Aorta (tissue), 5 donors: Measurements from ENCODE around the gene CDK14. TPM values are rescaled to one million over a fixed set of nuclear protein-coding genes. Genes with fewer than 3 reads are reported as not detected.

Experiments
- ATAC-seq: fragments of 200-7000 bp; cut with Tn5 transposase; one replicate; pipeline ENCODE4 v1.9.1; 2022; ENCODE audit warnings: moderate library complexity; ENCODE audit not compliant: low FRiP score
- DNase-seq, 2 donors: peaks; one replicate each; pipeline ENCODE4 v3.0.0-alpha.2; 2020
- H3K27ac ChIP-seq, 2 donors: one replicate each; pipeline ENCODE4 v1.5.1; 2013; ENCODE audit warnings: low read length in 2 of 2, mild to moderate bottlenecking in 2 of 2, moderate library complexity in 2 of 2, control low read depth in 1 of 2, inconsistent platforms in 1 of 2, low read depth in 1 of 2
- H3K27me3 ChIP-seq, 2 donors: one replicate each; pipeline ENCODE4 v1.6.1; 2013; ENCODE audit warnings: control low read depth in 1 of 2, low read length in 1 of 2, mild to moderate bottlenecking in 1 of 2, moderate library complexity in 1 of 2; ENCODE audit not compliant: insufficient read depth in 2 of 2, control insufficient read depth in 1 of 2
- H3K36me3 ChIP-seq, 2 donors: one replicate each; pipeline ENCODE4 v1.6.1; 2013; ENCODE audit warnings: control low read depth in 1 of 2, low read length in 1 of 2, mild to moderate bottlenecking in 1 of 2; ENCODE audit not compliant: insufficient read depth in 2 of 2, control insufficient read depth in 1 of 2
- H3K4me1 ChIP-seq, 2 donors: one replicate each; pipeline ENCODE4 v1.6.1; 2013; ENCODE audit warnings: low read length in 2 of 2, control low read depth in 1 of 2, mild to moderate bottlenecking in 1 of 2, moderate library complexity in 1 of 2; ENCODE audit not compliant: insufficient read depth in 2 of 2, control insufficient read depth in 1 of 2
- H3K4me3 ChIP-seq, 2 donors: one replicate each; pipeline ENCODE4 v1.5.1; 2013; ENCODE audit warnings: low read length in 2 of 2, control low read depth in 1 of 2, mild to moderate bottlenecking in 1 of 2
- H3K9me3 ChIP-seq: one replicate; pipeline ENCODE4 v1.6.1; 2013; ENCODE audit warnings: mild to moderate bottlenecking, low read length; ENCODE audit not compliant: control insufficient read depth
- WGBS, 2 donors: extraction: QIAGEN DNeasy Blood & Tissue Kit; methylation state at CpG; one replicate each; pipeline ENCODE4 v1.1.7; 2013; 5-methylcytosine and 5-hydroxymethylcytosine counted together
- intact Hi-C, 2 donors: fragments of 100-400 bp; cut with DNase I; formaldehyde crosslinking; loops; one replicate each; pipeline versions ENCODE4 v1.14.2 to v1.15.0; 2022
- polyA plus RNA-seq, 2 donors: library from polyadenylated mRNA; stranded (reverse); fragments of 200-250 nt; gene quantifications; one replicate each; pipeline ENCODE4 v1.2.3, GENCODE V29; 2013
- total RNA-seq, 2 donors: library from RNA; stranded (reverse); fragmentation: NEBNext Ultra II Directional; extraction: Animal tissue kit (Norgen Biotek cat#: 25700); gene quantifications; one replicate each; pipeline ENCODE4 v1.2.1, GENCODE V29; 2021
- donor health status: healthy with polysubstance abuse.
- donor health status: Bipolar disorder and iron deficiency.
- donor health status: DM: no; HTN: no; CAD: no.
- donor health status: DM: no; HTN: no; CAD: no.
- donor health status: DM: yes; HTN: yes; CAD: no.

CDK14 gene
- total and polyA plus RNA-seq, 4 donors = 4.6 to 72.4 (median 29.5) TPM

DNA sequence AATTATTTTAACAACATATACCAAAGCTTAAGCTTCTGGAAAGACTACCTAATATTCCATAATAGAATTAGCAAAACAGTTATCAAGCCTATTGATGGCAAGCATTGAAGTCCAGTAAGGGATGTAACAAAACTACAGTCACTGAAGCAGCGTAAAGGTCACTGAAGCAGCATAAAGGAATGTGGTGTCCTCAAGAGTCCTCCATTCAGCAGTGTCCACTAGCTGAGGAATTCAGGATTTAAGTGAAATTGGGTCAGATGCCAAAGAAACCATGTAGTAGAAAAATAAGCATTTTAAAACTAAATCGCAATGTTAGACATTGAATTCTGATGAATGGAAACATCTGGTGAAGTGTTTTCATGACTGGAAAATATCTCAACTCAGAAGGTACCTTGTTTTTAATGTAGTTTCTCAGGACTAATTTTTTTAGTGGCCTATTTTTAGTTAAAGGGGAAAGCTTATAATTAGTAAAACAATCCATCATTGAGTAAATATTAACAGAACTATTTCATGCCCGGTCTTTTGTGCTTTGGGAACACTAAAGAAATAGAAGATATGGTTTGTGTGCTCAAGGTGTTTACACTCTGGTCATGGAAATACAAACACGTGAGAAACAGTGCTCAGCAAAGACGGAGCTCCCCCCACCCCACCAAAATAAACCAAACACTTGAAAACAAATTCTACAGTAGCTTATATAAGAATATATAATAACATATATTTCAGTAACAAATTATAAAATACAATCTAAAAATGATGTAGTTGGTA, 121.4 kb downstream of the CDK14 start:
- ATAC-seq = no peak
- Histone ChIP-seq H3K27ac (no peak overlapping the region), H3K4me1 (no peaks in the 10 kb centered on the region), H3K27me3 (no peaks in the 10 kb centered on the region), H3K4me3 (no peak overlapping the region), H3K36me3 (no peaks in the 10 kb centered on the region), H3K9me3 (no peaks in the 10 kb centered on the region)
- 32 to 45% methylated on average over 5 of the region's 5 CpGs for WGBS, 2 donors
- intact Hi-C loops = loop anchor here in 1 of 2 donors (10.0 kb wide), 1 partner anchor 317 kb away; no protein-coding TSS in a partner anchor
- DNase-seq = no peak

- 56 to 68% methylated on average over 3 of the region's 3 CpGs for WGBS, 2 donors
- Histone ChIP-seq H3K4me3 (no peak overlapping the region), H3K36me3 (no peaks in the 10 kb centered on the region), H3K27ac (no peak overlapping the region), H3K4me1 (no peaks in the 10 kb centered on the region), H3K27me3 (no peaks in the 10 kb centered on the region), H3K9me3 (no peaks in the 10 kb centered on the region)
- DNase-seq (no peak), ATAC-seq (no peak)
- intact Hi-C loops = loop anchor here in 1 of 2 donors (10.0 kb wide), 1 partner anchor 316 kb away; no protein-coding TSS in a partner anchor
Measured at GRCh38 chr7:90719155-90719554, 123.0 kb downstream of the CDK14 start.

- H3K27me3 ChIP-seq = no peaks in the 10 kb centered on the region
Measured at GRCh38 chr7:90720984-90721760, 125.1 kb downstream of the CDK14 start.

DNA sequence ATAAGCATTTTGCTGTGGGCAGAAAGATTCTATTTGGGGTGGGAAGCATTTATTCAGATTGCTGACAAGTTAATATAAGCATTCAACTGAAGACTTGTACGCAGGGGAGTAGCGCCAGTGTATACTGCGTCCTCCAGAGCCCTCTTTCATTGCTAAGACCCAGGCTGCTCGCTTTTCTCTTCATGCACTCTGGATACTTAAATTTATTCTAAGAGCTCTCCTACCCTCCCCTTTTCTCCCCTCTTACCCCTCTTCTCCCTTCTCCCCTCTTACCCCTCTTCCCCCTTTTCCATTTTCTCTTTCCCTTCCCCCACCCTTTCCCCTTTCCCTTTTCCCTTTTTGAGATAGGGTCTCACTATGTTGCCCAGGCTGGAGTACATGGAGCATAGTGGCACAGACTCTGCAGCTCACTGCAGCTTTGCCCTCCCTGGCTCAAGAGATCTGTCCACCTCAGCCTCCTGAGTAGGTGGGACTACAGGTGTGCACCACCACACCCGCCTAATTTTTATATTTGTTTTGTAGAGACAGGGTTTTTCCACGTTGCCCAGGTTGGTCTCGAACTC, 125.8 kb downstream of the CDK14 start:
- DNase-seq = no peak
- Histone ChIP-seq H3K27ac (no peak overlapping the region), H3K4me1 (no peaks in the 10 kb centered on the region), H3K27me3 (no peaks in the 10 kb centered on the region), H3K36me3 (no peaks in the 10 kb centered on the region), H3K4me3 (no peak overlapping the region), H3K9me3 (no peaks in the 10 kb centered on the region)
- 97% methylated on average over 7 of the region's 7 CpGs for WGBS, 2 donors
- intact Hi-C loops = no loop called here
- ATAC-seq = no peak

More at GRCh38 chr7:90720984-90721760, 125.1 kb downstream of the CDK14 start:
- ATAC-seq (no peak), DNase-seq (no peak)
- H3K9me3 ChIP-seq = no peaks in the 10 kb centered on the region
- H3K4me1 ChIP-seq = no peaks in the 10 kb centered on the region
- no peak overlapping the region for H3K4me3 ChIP-seq
- 24 to 25% methylated on average over 4 of the region's 4 CpGs for WGBS, 2 donors
- H3K27ac ChIP-seq = no peak overlapping the region
- intact Hi-C loops = no loop called here
- no peaks in the 10 kb centered on the region for H3K36me3 ChIP-seq

DNA sequence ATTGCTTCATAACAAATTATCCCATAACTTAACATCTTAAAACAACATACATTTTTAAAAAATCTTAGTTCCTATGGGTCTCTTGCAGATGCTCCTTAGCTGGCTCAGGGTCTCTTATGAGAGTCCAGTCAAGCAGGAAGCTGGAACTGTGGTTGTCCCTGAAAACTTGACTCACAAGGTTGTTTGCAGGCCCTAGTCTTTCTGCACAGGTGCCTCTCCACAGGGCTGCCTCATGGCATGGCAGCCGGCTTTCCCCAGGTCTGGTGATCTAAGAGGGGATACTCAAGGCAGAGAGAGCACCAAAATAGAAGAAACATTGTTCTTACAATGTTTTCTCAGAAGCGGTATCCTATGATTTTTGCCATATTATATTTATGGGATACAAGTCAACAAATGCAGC, 127.1 kb downstream of the CDK14 start:
- Histone ChIP-seq H3K36me3 (no peaks in the 10 kb centered on the region), H3K9me3 (no peaks in the 10 kb centered on the region), H3K4me1 (no peaks in the 10 kb centered on the region), H3K27me3 (no peaks in the 10 kb centered on the region), H3K27ac (no peak overlapping the region), H3K4me3 (no peak overlapping the region)
- 93 to 97% methylated on average over 2 of the region's 2 CpGs for WGBS, 2 donors
- ATAC-seq (no peak), DNase-seq (no peak)
- intact Hi-C loops = no loop called here

DNA sequence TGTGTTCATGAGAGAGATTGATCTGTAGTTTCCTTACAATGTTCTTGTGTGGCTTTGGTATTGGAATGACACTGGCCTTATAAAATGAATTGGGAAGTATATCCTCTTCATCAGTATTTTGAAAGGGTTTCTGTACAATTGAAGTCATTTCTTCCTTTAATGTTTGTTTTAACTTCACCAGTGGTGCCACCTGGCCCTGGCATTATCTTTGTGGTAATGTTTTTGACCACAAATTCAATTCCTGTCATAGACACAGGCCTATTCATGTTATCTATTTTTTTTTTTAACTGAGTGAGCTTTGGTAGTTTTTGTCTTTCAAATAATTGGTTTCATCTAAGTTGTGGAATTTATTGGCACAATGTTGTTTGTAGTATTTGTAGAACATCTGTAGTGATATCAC, 127.7 kb downstream of the CDK14 start:
- ATAC-seq = no peak
- intact Hi-C loops = no loop called here
- Histone ChIP-seq H3K4me3 (no peak overlapping the region), H3K9me3 (no peaks in the 10 kb centered on the region), H3K27ac (no peak overlapping the region), H3K27me3 (no peaks in the 10 kb centered on the region), H3K4me1 (no peaks in the 10 kb centered on the region), H3K36me3 (no peaks in the 10 kb centered on the region)
- no peak for DNase-seq

GRCh38 chr7:90726120-90726519, 130.0 kb downstream of the CDK14 start:
- no peak overlapping the region for H3K4me3 ChIP-seq

GRCh38 chr7:90726623-90727022, 130.5 kb downstream of the CDK14 start:
- ATAC-seq (no peak), DNase-seq (no peak)
- intact Hi-C loops = no loop called here
- H3K4me3 ChIP-seq = no peak overlapping the region
- no peaks in the 10 kb centered on the region for H3K4me1 ChIP-seq
- WGBS, 2 donors = 19 to 32% methylated on average over 3 of the region's 3 CpGs
- H3K27ac ChIP-seq = no peak overlapping the region
- no peaks in the 10 kb centered on the region for H3K9me3 ChIP-seq
- H3K36me3 ChIP-seq = no peaks in the 10 kb centered on the region
- H3K27me3 ChIP-seq = no peaks in the 10 kb centered on the region

More at GRCh38 chr7:90726120-90726519, 130.0 kb downstream of the CDK14 start:
- H3K27ac ChIP-seq = no peak overlapping the region
- H3K27me3 ChIP-seq = no peaks in the 10 kb centered on the region
- intact Hi-C loops = no loop called here
- DNase-seq (no peak), ATAC-seq (no peak)
- no peaks in the 10 kb centered on the region for H3K9me3 ChIP-seq
- no peaks in the 10 kb centered on the region for H3K4me1 ChIP-seq
- WGBS, 2 donors = 69 to 74% methylated on average over 2 of the region's 2 CpGs
- no peaks in the 10 kb centered on the region for H3K36me3 ChIP-seq
